H1 (cell line): ENCODE data around the gene DAZAP2. TPM values are rescaled to one million over a fixed set of nuclear protein-coding genes. Genes with fewer than 3 reads are reported as not detected.

Experiments used
- CTCF ChIA-PET: fragments of 300-600 bp; sonication (Branson Sonifier 250); formaldehyde crosslinking; loops from one replicate; lab custom pipeline; 2021; ENCODE audit not compliant: partially characterized antibody; lab: Charles Lee
- POLR2A ChIA-PET: fragments of 300-600 bp; sonication (Branson Sonifier 250); formaldehyde crosslinking; loops from one replicate; lab custom pipeline; 2021; ENCODE audit warnings: inconsistent platforms; ENCODE audit not compliant: partially characterized antibody; lab: Charles Lee
- DNase-seq, 2 experiments: peaks; one replicate each; pipeline versions ENCODE4 v3.0.0 to v3.0.0-alpha.2; 2010 to 2022; ENCODE audit warnings: low spot score in 2 of 2, low read depth in 1 of 2, mixed read lengths in 1 of 2
- FAIRE-seq: peaks from 2 replicates; lab custom pipeline; 2011; peaks lifted over from hg19 to GRCh38; lab: Jason Lieb, UNC
- H2AFZ ChIP-seq: 2 replicates; pipeline ENCODE4 v1.8.1; 2012; ENCODE audit warnings: low read length, inconsistent platforms
- H2AK5ac ChIP-seq: 2 replicates; pipeline ENCODE4 v1.6.1; 2013; ENCODE audit warnings: low read depth, low read length
- H2BK120ac ChIP-seq: replicated peaks from 2 replicates; pipeline ENCODE3; 2013; ENCODE audit warnings: low read depth, low read length, inconsistent platforms
- H2BK12ac ChIP-seq: 2 replicates; pipeline ENCODE4 v1.6.1; 2013; ENCODE audit warnings: low read depth, low read length
- H2BK15ac ChIP-seq: 2 replicates; pipeline ENCODE4 v1.6.1; 2013; ENCODE audit warnings: low read length
- H2BK20ac ChIP-seq: 2 replicates; pipeline ENCODE4 v1.6.1; 2013; ENCODE audit warnings: low read length
- H2BK5ac ChIP-seq: 2 replicates; pipeline ENCODE4 v1.6.1; 2013; ENCODE audit warnings: low read depth, low read length
- H3K14ac ChIP-seq: 2 replicates; pipeline ENCODE4 v1.6.1; 2013; ENCODE audit warnings: inconsistent platforms; ENCODE audit not compliant: insufficient read length
- H3K18ac ChIP-seq: 2 replicates; pipeline ENCODE4 v1.6.1; 2013; ENCODE audit warnings: low read length; ENCODE audit errors: extremely low read depth
- H3K23ac ChIP-seq: 2 replicates; pipeline ENCODE4 v1.6.1; 2013; ENCODE audit warnings: inconsistent platforms; ENCODE audit not compliant: insufficient read length
- H3K23me2 ChIP-seq: 2 replicates; pipeline ENCODE4 v1.6.1; 2013; ENCODE audit warnings: low read depth, low read length
- H3K27ac ChIP-seq: 2 replicates; pipeline ENCODE4 v1.6.1; 2011; ENCODE audit warnings: low read depth, low read length, inconsistent platforms
- H3K27me3 ChIP-seq, 4 experiments: replicated peaks in 1 of 4; 1 replicate in 1 of 4; 2 replicates in 3 of 4; pipeline versions ENCODE4 v1.6.1 to v1.8.1; 2011 to 2013; ENCODE audit warnings: low read length in 3 of 4, mild to moderate bottlenecking in 3 of 4, inconsistent platforms in 2 of 4, mixed read lengths in 2 of 4, moderate library complexity in 1 of 4; ENCODE audit not compliant: control insufficient read depth in 3 of 4, insufficient read depth in 3 of 4; ENCODE audit errors: extremely low read depth in 1 of 4
- H3K36me3 ChIP-seq, 4 experiments: 2 replicates each; pipeline versions ENCODE4 v1.6.1 to v1.8.1; 2011 to 2013; ENCODE audit warnings: mild to moderate bottlenecking in 4 of 4, low read length in 3 of 4, moderate library complexity in 2 of 4, control low read depth in 1 of 4, inconsistent platforms in 1 of 4; ENCODE audit not compliant: insufficient read depth in 4 of 4, control insufficient read depth in 2 of 4
- H3K4ac ChIP-seq: replicated peaks from 2 replicates; pipeline ENCODE3; 2013; ENCODE audit warnings: low read length, low read depth, mixed read lengths, inconsistent platforms; ENCODE audit not compliant: insufficient read length
- H3K4me1 ChIP-seq, 4 experiments: replicated peaks in 1 of 4; 1 replicate in 1 of 4; 2 replicates in 3 of 4; pipeline versions ENCODE4 v1.6.1 to v1.8.1; 2011 to 2013; ENCODE audit warnings: low read length in 3 of 4, inconsistent platforms in 2 of 4, mixed read lengths in 1 of 4; ENCODE audit not compliant: insufficient read depth in 4 of 4, control insufficient read depth in 3 of 4
- H3K4me2 ChIP-seq, 2 experiments: 2 replicates each; pipeline versions ENCODE4 v1.6.1 to v1.8.1; 2011 to 2013; ENCODE audit warnings: low read depth in 2 of 2, low read length in 2 of 2, control low read depth in 1 of 2, inconsistent platforms in 1 of 2, mild to moderate bottlenecking in 1 of 2; ENCODE audit not compliant: insufficient read depth in 1 of 2
- H3K4me3 ChIP-seq, 4 experiments: fragments of 200-600, 300-600 bp in 1 of 4; sonication (generic), shearing (Covaris generic), sonication (Bioruptor Twin) in 1 of 4; 2 replicates each; pipeline versions ENCODE4 v1.5.1 to v1.8.1; 2011 to 2016; ENCODE audit warnings: low read length in 4 of 4, low read depth in 3 of 4, control low read depth in 2 of 4, inconsistent platforms in 2 of 4, mild to moderate bottlenecking in 2 of 4, mixed read lengths in 1 of 4, moderate library complexity in 1 of 4; ENCODE audit not compliant: insufficient read depth in 2 of 4; ENCODE audit errors: extremely low read depth in 1 of 4
- H3K56ac ChIP-seq: replicated peaks from 2 replicates; pipeline ENCODE3; 2013; ENCODE audit warnings: low read depth, mild to moderate bottlenecking, mixed read lengths, low read length, inconsistent platforms; ENCODE audit not compliant: insufficient read length
- H3K79me1 ChIP-seq: 2 replicates; pipeline ENCODE4 v1.6.1; 2013; ENCODE audit warnings: low read depth, low read length, control low read depth
- H3K79me2 ChIP-seq, 2 experiments: 2 replicates each; pipeline versions ENCODE4 v1.6.1 to v1.8.1; 2012 to 2013; ENCODE audit warnings: low read length in 2 of 2, mild to moderate bottlenecking in 2 of 2, inconsistent platforms in 1 of 2; ENCODE audit not compliant: insufficient read depth in 2 of 2, control insufficient read depth in 1 of 2
- H3K9ac ChIP-seq, 4 experiments: replicated peaks in 1 of 4; 1 replicate in 1 of 4; 2 replicates in 3 of 4; pipeline versions ENCODE4 v1.6.1 to v1.8.1; 2011 to 2013; ENCODE audit warnings: low read depth in 3 of 4, low read length in 3 of 4, control low read depth in 2 of 4, mild to moderate bottlenecking in 2 of 4, moderate library complexity in 2 of 4, inconsistent platforms in 1 of 4; ENCODE audit errors: extremely low read depth in 1 of 4
- H3K9me3 ChIP-seq, 2 experiments: 2 replicates each; pipeline versions ENCODE4 v1.6.1 to v1.8.1; 2012 to 2013; ENCODE audit warnings: mild to moderate bottlenecking in 2 of 2, moderate library complexity in 2 of 2, control low read depth in 1 of 2, inconsistent platforms in 1 of 2, low read depth in 1 of 2, low read length in 1 of 2, mixed read lengths in 1 of 2; ENCODE audit not compliant: insufficient read depth in 2 of 2
- H4K20me1 ChIP-seq, 2 experiments: replicated peaks in 1 of 2; 2 replicates each; pipeline versions ENCODE3 to v1.8.1; 2011 to 2013; ENCODE audit warnings: inconsistent platforms in 2 of 2, low read length in 2 of 2, mild to moderate bottlenecking in 1 of 2; ENCODE audit not compliant: insufficient read depth in 2 of 2, control insufficient read depth in 1 of 2
- H4K5ac ChIP-seq: 2 replicates; pipeline ENCODE4 v1.6.1; 2013; ENCODE audit warnings: low read length, low read depth, mixed read lengths, inconsistent platforms; ENCODE audit not compliant: insufficient read length
- H4K8ac ChIP-seq: 2 replicates; pipeline ENCODE4 v1.8.0; 2013; ENCODE audit warnings: mild to moderate bottlenecking, moderate library complexity, low read length, inconsistent platforms; ENCODE audit not compliant: insufficient read depth; ENCODE audit errors: extremely low read depth
- H4K91ac ChIP-seq: replicated peaks from 2 replicates; pipeline ENCODE3; 2013; ENCODE audit warnings: low read length, mixed read lengths, inconsistent platforms; ENCODE audit not compliant: insufficient read length
- KDM4A ChIP-seq: IDR thresholded peaks from one replicate; pipeline ENCODE4 v1.7.1; 2012; ENCODE audit warnings: low read depth, mild to moderate bottlenecking, moderate library complexity, low read length, inconsistent platforms; ENCODE audit not compliant: severe bottlenecking
- POLR2AphosphoS5 ChIP-seq: IDR thresholded peaks from 2 replicates; pipeline ENCODE4 v1.6.1; 2011; ENCODE audit warnings: low read depth, low read length
- SP4 ChIP-seq: IDR thresholded peaks from 2 replicates; pipeline ENCODE4 v1.6.1; 2012; ENCODE audit warnings: low read length, inconsistent platforms
- WGBS, 2 experiments: shearing (Covaris generic) in 1 of 2; methylation state at CpG; one replicate each; pipeline versions ENCODE4 v1.1.6 to v1.1.7; 2013 to 2015; ENCODE audit warnings: low lambda C conversion rate in 2 of 2, mixed read lengths in 2 of 2, inconsistent platforms in 1 of 2, low coverage in 1 of 2, missing lambda C conversion rate in 1 of 2; ENCODE audit not compliant: insufficient replicate concordance in 2 of 2, insufficient coverage in 1 of 2, insufficient read length in 1 of 2; ENCODE audit errors: extremely low coverage in 1 of 2, missing lambda C conversion rate in 1 of 2; 5-methylcytosine and 5-hydroxymethylcytosine counted together
- polyA plus RNA-seq, 7 experiments: library from polyadenylated mRNA; depleted of rRNA in 3 of 7; stranded (reverse) in 5 of 7; unstranded in 2 of 7; fragments of >200 nt in 5 of 7; fragments of 200-250 nt in 2 of 7; gene quantifications; 1 replicate in 5 of 7; 2 replicates in 1 of 7; 4 replicates in 1 of 7; pipeline versions ENCODE4 v1.2.1 to v1.2.3, GENCODE V29; 2011 to 2013; ENCODE audit warnings: missing spikeins in 2 of 7, mixed read lengths in 2 of 7
- total RNA-seq: library from RNA; stranded (reverse); fragmentation: NEBNext Ultra II Directional; extraction: Animal tissue kit (Norgen Biotek cat#: 25700); gene quantifications from 2 replicates; pipeline ENCODE4 v1.2.1, GENCODE V29; 2021

DAZAP2 gene
- total and polyA plus RNA-seq, 2 of the 8 experiments (the other 6 are each of a cell fraction or from before 2014, with no cell fraction given): 27.1 to 77.2 TPM

DNA sequence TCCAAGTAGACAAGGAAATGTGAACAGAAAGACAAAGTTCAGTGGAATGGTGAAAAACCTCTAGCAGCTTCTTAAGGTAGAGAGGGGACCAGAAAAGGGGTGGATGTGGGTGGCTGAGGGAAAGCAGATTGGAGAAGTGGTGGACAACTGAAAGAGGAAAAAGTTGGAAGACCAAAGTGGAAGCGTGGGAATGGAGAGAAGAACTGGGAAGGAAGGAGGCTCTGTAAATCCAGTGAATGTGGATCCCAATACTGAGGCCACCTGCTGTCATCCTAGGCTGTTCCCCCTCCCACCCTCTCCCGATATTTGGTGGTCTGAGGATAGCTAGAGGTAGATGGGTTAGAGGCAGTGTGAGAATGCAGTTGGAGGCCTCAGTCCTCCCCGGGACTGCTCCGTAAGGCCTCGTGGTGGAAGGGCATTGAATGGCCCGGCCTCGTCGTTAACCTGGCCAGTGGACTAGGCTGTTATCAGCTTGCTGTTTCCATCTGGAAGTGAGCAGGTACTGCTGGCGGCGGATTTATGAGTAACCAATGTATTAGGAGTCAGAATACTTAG lies 19.9 kb upstream of the DAZAP2 start:
- H3K4me3 ChIP-seq: peak overlapping the region; percentile 44 to 85 (median 67)
- H3K18ac ChIP-seq: peak overlapping the region; percentile 90
- ChIA-PET CTCF (interaction anchor here (1.0 to 2.5 kb wide), 11 partner anchors 11 to 131 kb away, joined by 3 to 14 read pairs (median 4); partner anchors contain the start of gene DAZAP2), POLR2A (interaction anchor here (0.6 to 2.6 kb wide), 15 partner anchors 12 to 191 kb away, joined by 3 to 22 read pairs (median 4); partner anchors contain the start of genes CSRNP2 and DAZAP2)
- H4K20me1 ChIP-seq: no peaks in the 10 kb centered on the region
- no peak overlapping the region for H3K56ac ChIP-seq
- H3K9me3 ChIP-seq: no peaks in the 10 kb centered on the region
- TF ChIP-seq SP4 (no peak), POLR2AphosphoS5 (peak; percentile 49; the same call in 1 of the 2 replicates), KDM4A (peak; percentile 15)
- peaks cover 10% of the 10 kb centered on the region; the same call in 1 of the 2 replicates for H3K23me2 ChIP-seq
- no peak overlapping the region for H3K23ac ChIP-seq
- peak overlapping the region; percentile 19; the same call in 1 of the 2 replicates for H2BK15ac ChIP-seq
- peaks cover 0 to 5% of the 10 kb centered on the region in 2 experiments; a peak in 1 of 4 replicates for H3K79me2 ChIP-seq
- H3K4ac ChIP-seq: peak overlapping the region; percentile 16
- no peak overlapping the region for H3K14ac ChIP-seq
- FAIRE-seq (no peak), DNase-seq (peak in 1 of 2 experiments; percentile 52)
- peak overlapping the region; percentile 82 for H2BK12ac ChIP-seq
- H3K4me2 ChIP-seq: peak overlapping the region; percentile 76
- H3K4me1 ChIP-seq: peaks cover 0 to 10% (median 7%) of the 10 kb centered on the region in 4 experiments; a peak in 5 of 7 replicates
- H2BK20ac ChIP-seq: peak overlapping the region; percentile 93
- no peak overlapping the region for H4K5ac ChIP-seq
- peak overlapping the region; percentile 74; the same call in 1 of the 2 replicates for H3K27ac ChIP-seq
- no peaks in the 10 kb centered on the region; the same call in 1 of the 2 replicates for H3K79me1 ChIP-seq
- peak overlapping the region; percentile 95 for H4K8ac ChIP-seq
- H2AFZ ChIP-seq: 0 out of 2 replicates have a peak overlapping the region, but pooled peaks have one; percentile 54
- H2AK5ac ChIP-seq: 0 out of 2 replicates have a peak overlapping the region, but pooled peaks have one; percentile 19
- 55% methylated on average over 10 of the region's 10 CpGs; no CpG with 5 or more reads in 1 of the 2 experiments for WGBS, 2 experiments
- H3K27me3 ChIP-seq: no peaks in the 10 kb centered on the region
- peak overlapping the region in 3 of 4 experiments; percentile 75 to 77 (median 76); a peak in 6 of 7 replicates for H3K9ac ChIP-seq
- no peaks in the 10 kb centered on the region for H3K36me3 ChIP-seq
- peak overlapping the region; percentile 41 for H2BK5ac ChIP-seq
- H4K91ac ChIP-seq: peak overlapping the region; percentile 0
- no peak overlapping the region for H2BK120ac ChIP-seq
